Naive thymus-derived CD8-positive, alpha-beta T cell (primary cell): ENCODE measurements around the gene TMEM145. TPM values are rescaled to one million over a fixed set of nuclear protein-coding genes. Genes with fewer than 3 reads are reported as not detected.
"Not testable (repeated sequence)": the region's sequence is repeated elsewhere in the genome, so short reads cannot be mapped to it uniquely, and the experiment has no call there.

Experiments used
- ATAC-seq, 2 donors: fragments of 150-1000 bp; cut with Tn5 transposase in 1 of 2; sonication (Bioruptor Pico), chemical (Tn5 transposase) in 1 of 2; 1 replicate in 1 of 2; 2 replicates in 1 of 2; pipeline ENCODE4 v1.10.0; 2021; ENCODE audit warnings: mild to moderate bottlenecking in 2 of 2, moderate library complexity in 2 of 2
- POLR2A ChIA-PET: fragments of 350-600 bp; sonication (Branson Sonifier 250); formaldehyde crosslinking; loops from one replicate; lab custom pipeline; 2021; ENCODE audit warnings: antibody characterized with exemption; lab: Charles Lee
- DNase-seq, 10 donors: peaks; one replicate each; pipeline versions ENCODE4 v3.0.0 to v3.0.0-alpha.2; 2020 to 2022
- H3K27ac Mint-ChIP-seq, 10 donors: one replicate each; pipeline ENCODE4 v1.8.0; 2020 to 2022; ENCODE audit warnings: mild to moderate bottlenecking in 10 of 10, mixed read lengths in 10 of 10, moderate library complexity in 4 of 10, inconsistent platforms in 1 of 10
- H3K27me3 Mint-ChIP-seq, 5 donors: one replicate each; pipeline ENCODE4 v1.8.0; 2021 to 2022; ENCODE audit warnings: mixed read lengths in 5 of 5
- H3K36me3 Mint-ChIP-seq, 3 donors: one replicate each; pipeline ENCODE4 v1.8.0; 2020 to 2022; ENCODE audit warnings: mixed read lengths in 3 of 3, mild to moderate bottlenecking in 2 of 3, inconsistent platforms in 1 of 3
- H3K4me1 Mint-ChIP-seq, 4 donors: one replicate each; pipeline ENCODE4 v1.8.0; 2021 to 2022; ENCODE audit warnings: mixed read lengths in 4 of 4
- H3K4me3 Mint-ChIP-seq, 10 donors: one replicate each; pipeline ENCODE4 v1.8.0; 2020 to 2022; ENCODE audit warnings: mild to moderate bottlenecking in 10 of 10, mixed read lengths in 10 of 10, moderate library complexity in 6 of 10, inconsistent platforms in 1 of 10
- H3K9me3 Mint-ChIP-seq, 9 donors: one replicate each; pipeline ENCODE4 v1.8.0; 2020 to 2022; ENCODE audit warnings: mixed read lengths in 9 of 9, mild to moderate bottlenecking in 3 of 9, inconsistent platforms in 1 of 9, moderate library complexity in 1 of 9
- polyA plus RNA-seq, 3 donors: library from polyadenylated mRNA; unstranded; fragments of 300-500 nt; fragmentation: Illumina TruSeq; gene quantifications; one replicate each; pipeline ENCODE4 v1.2.3, GENCODE V29; 2021
- total RNA-seq, 8 experiments: library from RNA in 2 of 8; stranded (reverse) in 2 of 8; gene quantifications; one replicate each; pipeline ENCODE4 v1.2.3 and lab custom pipeline; 2021 to 2026

Gene TMEM145
- total and polyA plus RNA-seq, 5 experiments from 2014 or later: not detected

- Mint-ChIP-seq H3K36me3 (peaks cover 0 to 11% (median 3%) of the 10 kb centered on the region in 3 donors), H3K9me3 (no peaks in the 10 kb centered on the region), H3K4me3 (no peak overlapping the region), H3K27ac (no peak overlapping the region), H3K4me1 (peaks cover 0 to 5% (median under 1%) of the 10 kb centered on the region in 4 donors), H3K27me3 (no peaks in the 10 kb centered on the region)
- POLR2A ChIA-PET: no interaction called here
- ATAC-seq: no peak
- DNase-seq: no peak
Observed at GRCh38 chr19:42333975-42334696, 21.0 kb downstream of the TMEM145 start.

- no peaks in the 10 kb centered on the region for H3K9me3 Mint-ChIP-seq
- H3K4me1 Mint-ChIP-seq: peaks cover 0 to 4% (median 0%) of the 10 kb centered on the region in 4 donors
- no peak overlapping the region for H3K4me3 Mint-ChIP-seq
- no peak for DNase-seq
- ATAC-seq: no peak
- POLR2A ChIA-PET: no interaction called here
- H3K27ac Mint-ChIP-seq: no peak overlapping the region
- peaks cover 0 to 14% (median 3%) of the 10 kb centered on the region in 3 donors for H3K36me3 Mint-ChIP-seq
- no peaks in the 10 kb centered on the region for H3K27me3 Mint-ChIP-seq
Observed at GRCh38 chr19:42334697-42335373, 21.7 kb downstream of the TMEM145 start.

- POLR2A ChIA-PET: no interaction called here
- H3K36me3 Mint-ChIP-seq: peaks cover 0 to 14% (median 3%) of the 10 kb centered on the region in 3 donors
- DNase-seq (no peak), ATAC-seq (no peak)
- H3K27ac Mint-ChIP-seq: no peak overlapping the region
- H3K9me3 Mint-ChIP-seq: no peaks in the 10 kb centered on the region
- H3K4me1 Mint-ChIP-seq: peaks cover 0 to 3% (median 0%) of the 10 kb centered on the region in 4 donors
- no peak overlapping the region for H3K4me3 Mint-ChIP-seq
- no peaks in the 10 kb centered on the region for H3K27me3 Mint-ChIP-seq
Observed at GRCh38 chr19:42335374-42335936, 22.3 kb downstream of the TMEM145 start.

GRCh38 chr19:42335971-42336370 is 22.9 kb downstream of the TMEM145 start:
- DNase-seq: no peak
- H3K27ac Mint-ChIP-seq: no peak overlapping the region
- no peak overlapping the region for H3K4me3 Mint-ChIP-seq
- POLR2A ChIA-PET: no interaction called here
- peaks cover 0 to 14% (median 3%) of the 10 kb centered on the region in 3 donors for H3K36me3 Mint-ChIP-seq
- no peak for ATAC-seq
- H3K9me3 Mint-ChIP-seq: no peaks in the 10 kb centered on the region
- H3K27me3 Mint-ChIP-seq: no peaks in the 10 kb centered on the region
- no peaks in the 10 kb centered on the region for H3K4me1 Mint-ChIP-seq

GRCh38 chr19:42339126-42339860 is 26.2 kb downstream of the TMEM145 start:
- DNase-seq, H3K27me3 Mint-ChIP-seq, H3K27ac Mint-ChIP-seq, POLR2A ChIA-PET, H3K4me3 Mint-ChIP-seq, ATAC-seq, H3K4me1 Mint-ChIP-seq, H3K9me3 Mint-ChIP-seq: not testable (repeated sequence)
- H3K36me3 Mint-ChIP-seq: peaks cover 0 to 17% (median 5%) of the 10 kb centered on the region in 3 donors

- POLR2A ChIA-PET, H3K27ac Mint-ChIP-seq: not testable (repeated sequence)
Observed at GRCh38 chr19:42339922-42340321, 26.8 kb downstream of the TMEM145 start.

GRCh38 chr19:42343344-42344110 is 30.4 kb downstream of the TMEM145 start:
- H3K27ac Mint-ChIP-seq: peak overlapping the region in 3 of 10 donors; percentile 29 to 79 (median 45)
- H3K36me3 Mint-ChIP-seq: peaks cover 0 to 32% (median 4%) of the 10 kb centered on the region in 3 donors
- H3K27me3 Mint-ChIP-seq: no peaks in the 10 kb centered on the region
- POLR2A ChIA-PET: no interaction called here
- no peak for ATAC-seq
- no peak for DNase-seq
- H3K4me3 Mint-ChIP-seq: no peak overlapping the region
- H3K4me1 Mint-ChIP-seq: peaks cover 0 to 2% (median under 1%) of the 10 kb centered on the region in 4 donors
- H3K9me3 Mint-ChIP-seq: no peaks in the 10 kb centered on the region

More at GRCh38 chr19:42339922-42340321, 26.8 kb downstream of the TMEM145 start:
- not testable (repeated sequence) for H3K27me3 Mint-ChIP-seq, ATAC-seq, DNase-seq, H3K4me1 Mint-ChIP-seq, H3K4me3 Mint-ChIP-seq, H3K9me3 Mint-ChIP-seq
- H3K36me3 Mint-ChIP-seq: peaks cover 0 to 21% (median 5%) of the 10 kb centered on the region in 3 donors

GRCh38 chr19:42344336-42344893 is 31.3 kb downstream of the TMEM145 start:
- Mint-ChIP-seq H3K4me1 (peaks cover 0 to 2% (median under 1%) of the 10 kb centered on the region in 4 donors), H3K9me3 (no peaks in the 10 kb centered on the region), H3K36me3 (peaks cover 0 to 28% (median 4%) of the 10 kb centered on the region in 3 donors), H3K4me3 (no peak overlapping the region), H3K27ac (no peak overlapping the region), H3K27me3 (no peaks in the 10 kb centered on the region)
- ATAC-seq (no peak), DNase-seq (no peak)
- POLR2A ChIA-PET: no interaction called here

GRCh38 chr19:42345191-42345812 is 32.2 kb downstream of the TMEM145 start:
- peaks cover 0 to 2% (median under 1%) of the 10 kb centered on the region in 4 donors for H3K4me1 Mint-ChIP-seq
- no peaks in the 10 kb centered on the region for H3K27me3 Mint-ChIP-seq
- H3K36me3 Mint-ChIP-seq: peaks cover 0 to 28% (median 4%) of the 10 kb centered on the region in 3 donors
- no peak for ATAC-seq
- no peak overlapping the region for H3K27ac Mint-ChIP-seq
- H3K9me3 Mint-ChIP-seq: no peaks in the 10 kb centered on the region
- POLR2A ChIA-PET: no interaction called here
- no peak for DNase-seq
- H3K4me3 Mint-ChIP-seq: no peak overlapping the region

GRCh38 chr19:42348211-42348610 is 35.1 kb downstream of the TMEM145 start:
- Mint-ChIP-seq H3K36me3 (peaks cover 0 to 31% (median 4%) of the 10 kb centered on the region in 3 donors), H3K27ac (no peak overlapping the region), H3K4me1 (peaks cover 0 to 5% (median 2%) of the 10 kb centered on the region in 4 donors), H3K4me3 (no peak overlapping the region), H3K27me3 (no peaks in the 10 kb centered on the region), H3K9me3 (no peaks in the 10 kb centered on the region)
- DNase-seq: no peak
- POLR2A ChIA-PET: no interaction called here
- ATAC-seq: no peak

- H3K27ac Mint-ChIP-seq: peak overlapping the region in 1 of 10 donors; percentile 59
- no peak overlapping the region for H3K4me3 Mint-ChIP-seq
- H3K27me3 Mint-ChIP-seq: no peaks in the 10 kb centered on the region
- POLR2A ChIA-PET: interaction anchor here (0.7 kb wide), 1 partner anchor 319 kb away, joined by 5 read pairs; no protein-coding TSS in a partner anchor
- ATAC-seq: no peak
- H3K9me3 Mint-ChIP-seq: no peaks in the 10 kb centered on the region
- H3K36me3 Mint-ChIP-seq: peaks cover 0 to 36% (median 4%) of the 10 kb centered on the region in 3 donors
- peaks cover 0 to 4% (median 2%) of the 10 kb centered on the region in 4 donors for H3K4me1 Mint-ChIP-seq
- no peak for DNase-seq
Observed at GRCh38 chr19:42349378-42350107, 36.4 kb downstream of the TMEM145 start.
